HG02938 (cell line): ENCODE measurements around the gene SULF2.

Experiments used
- ATAC-seq: cut with Tn5 transposase; IDR thresholded peaks from one replicate; pipeline ENCODE4 v1.9.1; 2021; ENCODE audit warnings: mild to moderate bottlenecking, moderate library complexity; ENCODE audit not compliant: unreplicated experiment

SULF2 gene

GRCh38 chr20:47719211-47719610, 66.1 kb downstream of the SULF2 start:
- no peak for ATAC-seq

- no peak for ATAC-seq
Measured at GRCh38 chr20:47718398-47718797, 66.9 kb downstream of the SULF2 start.

GRCh38 chr20:47717421-47717820, 67.9 kb downstream of the SULF2 start:
- no peak for ATAC-seq

GRCh38 chr20:47713878-47714450, 71.3 kb downstream of the SULF2 start:
- no peak for ATAC-seq

- no peak for ATAC-seq
Measured at GRCh38 chr20:47713163-47713562, 72.1 kb downstream of the SULF2 start.

- no peak for ATAC-seq
Measured at GRCh38 chr20:47711046-47711752, 74.1 kb downstream of the SULF2 start.

GRCh38 chr20:47710665-47711045, 74.6 kb downstream of the SULF2 start:
- ATAC-seq, result no peak

- no peak for ATAC-seq
Measured at GRCh38 chr20:47708953-47709833, 76.1 kb downstream of the SULF2 start.

- ATAC-seq, result no peak
Measured at GRCh38 chr20:47708140-47708807, 77.0 kb downstream of the SULF2 start.

- ATAC-seq, result no peak
Measured at GRCh38 chr20:47706345-47706744, 78.9 kb downstream of the SULF2 start.

GRCh38 chr20:47705497-47705856, 79.8 kb downstream of the SULF2 start:
- ATAC-seq, result no peak

- no peak for ATAC-seq
Measured at GRCh38 chr20:47704746-47705496, 80.4 kb downstream of the SULF2 start.

GRCh38 chr20:47703748-47704147, 81.5 kb downstream of the SULF2 start:
- no peak for ATAC-seq

- no peak for ATAC-seq
Measured at GRCh38 chr20:47701612-47702011, 83.7 kb downstream of the SULF2 start.

- no peak for ATAC-seq
Measured at GRCh38 chr20:47700327-47700726, 85.0 kb downstream of the SULF2 start.

- ATAC-seq, result no peak
Measured at GRCh38 chr20:47699818-47700217, 85.5 kb downstream of the SULF2 start.

GRCh38 chr20:47698142-47698541, 87.1 kb downstream of the SULF2 start:
- ATAC-seq, result no peak

- ATAC-seq, result no peak
Measured at GRCh38 chr20:47696856-47697255, 88.4 kb downstream of the SULF2 start.

GRCh38 chr20:47694021-47694818, 91.1 kb downstream of the SULF2 start:
- ATAC-seq, result no peak

GRCh38 chr20:47691625-47692024, 93.7 kb downstream of the SULF2 start:
- ATAC-seq, result no peak
